H1 (cell line): ENCODE results near the gene UROS. TPM values are rescaled to one million over a fixed set of nuclear protein-coding genes. Genes with fewer than 3 reads are reported as not detected.

Experiments
- CTCF ChIA-PET: fragments of 300-600 bp; sonication (Branson Sonifier 250); formaldehyde crosslinking; loops from one replicate; lab custom pipeline; 2021; ENCODE audit not compliant: partially characterized antibody; lab: Charles Lee
- POLR2A ChIA-PET: fragments of 300-600 bp; sonication (Branson Sonifier 250); formaldehyde crosslinking; loops from one replicate; lab custom pipeline; 2021; ENCODE audit warnings: inconsistent platforms; ENCODE audit not compliant: partially characterized antibody; lab: Charles Lee
- DNase-seq, 2 experiments: peaks; one replicate each; pipeline versions ENCODE4 v3.0.0 to v3.0.0-alpha.2; 2010 to 2022; ENCODE audit warnings: low spot score in 2 of 2, low read depth in 1 of 2, mixed read lengths in 1 of 2
- FAIRE-seq: peaks from 2 replicates; lab custom pipeline; 2011; peaks lifted over from hg19 to GRCh38; lab: Jason Lieb, UNC
- H2AFZ ChIP-seq: 2 replicates; pipeline ENCODE4 v1.8.1; 2012; ENCODE audit warnings: low read length, inconsistent platforms
- H2AK5ac ChIP-seq: 2 replicates; pipeline ENCODE4 v1.6.1; 2013; ENCODE audit warnings: low read depth, low read length
- H2BK120ac ChIP-seq: replicated peaks from 2 replicates; pipeline ENCODE3; 2013; ENCODE audit warnings: low read depth, low read length, inconsistent platforms
- H2BK12ac ChIP-seq: 2 replicates; pipeline ENCODE4 v1.6.1; 2013; ENCODE audit warnings: low read depth, low read length
- H2BK15ac ChIP-seq: 2 replicates; pipeline ENCODE4 v1.6.1; 2013; ENCODE audit warnings: low read length
- H2BK20ac ChIP-seq: 2 replicates; pipeline ENCODE4 v1.6.1; 2013; ENCODE audit warnings: low read length
- H2BK5ac ChIP-seq: 2 replicates; pipeline ENCODE4 v1.6.1; 2013; ENCODE audit warnings: low read depth, low read length
- H3K14ac ChIP-seq: 2 replicates; pipeline ENCODE4 v1.6.1; 2013; ENCODE audit warnings: inconsistent platforms; ENCODE audit not compliant: insufficient read length
- H3K18ac ChIP-seq: 2 replicates; pipeline ENCODE4 v1.6.1; 2013; ENCODE audit warnings: low read length; ENCODE audit errors: extremely low read depth
- H3K23ac ChIP-seq: 2 replicates; pipeline ENCODE4 v1.6.1; 2013; ENCODE audit warnings: inconsistent platforms; ENCODE audit not compliant: insufficient read length
- H3K23me2 ChIP-seq: 2 replicates; pipeline ENCODE4 v1.6.1; 2013; ENCODE audit warnings: low read depth, low read length
- H3K27ac ChIP-seq: 2 replicates; pipeline ENCODE4 v1.6.1; 2011; ENCODE audit warnings: low read depth, low read length, inconsistent platforms
- H3K27me3 ChIP-seq, 4 experiments: replicated peaks in 1 of 4; 1 replicate in 1 of 4; 2 replicates in 3 of 4; pipeline versions ENCODE4 v1.6.1 to v1.8.1; 2011 to 2013; ENCODE audit warnings: low read length in 3 of 4, mild to moderate bottlenecking in 3 of 4, inconsistent platforms in 2 of 4, mixed read lengths in 2 of 4, moderate library complexity in 1 of 4; ENCODE audit not compliant: control insufficient read depth in 3 of 4, insufficient read depth in 3 of 4; ENCODE audit errors: extremely low read depth in 1 of 4
- H3K36me3 ChIP-seq, 4 experiments: 2 replicates each; pipeline versions ENCODE4 v1.6.1 to v1.8.1; 2011 to 2013; ENCODE audit warnings: mild to moderate bottlenecking in 4 of 4, low read length in 3 of 4, moderate library complexity in 2 of 4, control low read depth in 1 of 4, inconsistent platforms in 1 of 4; ENCODE audit not compliant: insufficient read depth in 4 of 4, control insufficient read depth in 2 of 4
- H3K4ac ChIP-seq: replicated peaks from 2 replicates; pipeline ENCODE3; 2013; ENCODE audit warnings: low read length, low read depth, mixed read lengths, inconsistent platforms; ENCODE audit not compliant: insufficient read length
- H3K4me1 ChIP-seq, 4 experiments: replicated peaks in 1 of 4; 1 replicate in 1 of 4; 2 replicates in 3 of 4; pipeline versions ENCODE4 v1.6.1 to v1.8.1; 2011 to 2013; ENCODE audit warnings: low read length in 3 of 4, inconsistent platforms in 2 of 4, mixed read lengths in 1 of 4; ENCODE audit not compliant: insufficient read depth in 4 of 4, control insufficient read depth in 3 of 4
- H3K4me2 ChIP-seq, 2 experiments: 2 replicates each; pipeline versions ENCODE4 v1.6.1 to v1.8.1; 2011 to 2013; ENCODE audit warnings: low read depth in 2 of 2, low read length in 2 of 2, control low read depth in 1 of 2, inconsistent platforms in 1 of 2, mild to moderate bottlenecking in 1 of 2; ENCODE audit not compliant: insufficient read depth in 1 of 2
- H3K4me3 ChIP-seq, 4 experiments: fragments of 200-600, 300-600 bp in 1 of 4; sonication (generic), shearing (Covaris generic), sonication (Bioruptor Twin) in 1 of 4; 2 replicates each; pipeline versions ENCODE4 v1.5.1 to v1.8.1; 2011 to 2016; ENCODE audit warnings: low read length in 4 of 4, low read depth in 3 of 4, control low read depth in 2 of 4, inconsistent platforms in 2 of 4, mild to moderate bottlenecking in 2 of 4, mixed read lengths in 1 of 4, moderate library complexity in 1 of 4; ENCODE audit not compliant: insufficient read depth in 2 of 4; ENCODE audit errors: extremely low read depth in 1 of 4
- H3K56ac ChIP-seq: replicated peaks from 2 replicates; pipeline ENCODE3; 2013; ENCODE audit warnings: low read depth, mild to moderate bottlenecking, mixed read lengths, low read length, inconsistent platforms; ENCODE audit not compliant: insufficient read length
- H3K79me1 ChIP-seq: 2 replicates; pipeline ENCODE4 v1.6.1; 2013; ENCODE audit warnings: low read depth, low read length, control low read depth
- H3K79me2 ChIP-seq, 2 experiments: 2 replicates each; pipeline versions ENCODE4 v1.6.1 to v1.8.1; 2012 to 2013; ENCODE audit warnings: low read length in 2 of 2, mild to moderate bottlenecking in 2 of 2, inconsistent platforms in 1 of 2; ENCODE audit not compliant: insufficient read depth in 2 of 2, control insufficient read depth in 1 of 2
- H3K9ac ChIP-seq, 4 experiments: replicated peaks in 1 of 4; 1 replicate in 1 of 4; 2 replicates in 3 of 4; pipeline versions ENCODE4 v1.6.1 to v1.8.1; 2011 to 2013; ENCODE audit warnings: low read depth in 3 of 4, low read length in 3 of 4, control low read depth in 2 of 4, mild to moderate bottlenecking in 2 of 4, moderate library complexity in 2 of 4, inconsistent platforms in 1 of 4; ENCODE audit errors: extremely low read depth in 1 of 4
- H3K9me3 ChIP-seq, 2 experiments: 2 replicates each; pipeline versions ENCODE4 v1.6.1 to v1.8.1; 2012 to 2013; ENCODE audit warnings: mild to moderate bottlenecking in 2 of 2, moderate library complexity in 2 of 2, control low read depth in 1 of 2, inconsistent platforms in 1 of 2, low read depth in 1 of 2, low read length in 1 of 2, mixed read lengths in 1 of 2; ENCODE audit not compliant: insufficient read depth in 2 of 2
- H4K20me1 ChIP-seq, 2 experiments: replicated peaks in 1 of 2; 2 replicates each; pipeline versions ENCODE3 to v1.8.1; 2011 to 2013; ENCODE audit warnings: inconsistent platforms in 2 of 2, low read length in 2 of 2, mild to moderate bottlenecking in 1 of 2; ENCODE audit not compliant: insufficient read depth in 2 of 2, control insufficient read depth in 1 of 2
- H4K5ac ChIP-seq: 2 replicates; pipeline ENCODE4 v1.6.1; 2013; ENCODE audit warnings: low read length, low read depth, mixed read lengths, inconsistent platforms; ENCODE audit not compliant: insufficient read length
- H4K8ac ChIP-seq: 2 replicates; pipeline ENCODE4 v1.8.0; 2013; ENCODE audit warnings: mild to moderate bottlenecking, moderate library complexity, low read length, inconsistent platforms; ENCODE audit not compliant: insufficient read depth; ENCODE audit errors: extremely low read depth
- H4K91ac ChIP-seq: replicated peaks from 2 replicates; pipeline ENCODE3; 2013; ENCODE audit warnings: low read length, mixed read lengths, inconsistent platforms; ENCODE audit not compliant: insufficient read length
- ASH2L ChIP-seq: fragments of 200-600, 300-600 bp; sonication (generic); IDR thresholded peaks from one replicate; pipeline ENCODE4 v1.7.1; 2017; ENCODE audit warnings: low read length
- CEBPB ChIP-seq: IDR thresholded peaks from 2 replicates; pipeline ENCODE4 v1.6.1; 2012; ENCODE audit warnings: low read depth, low read length
- KDM5A ChIP-seq: fragments of 200-600 bp; IDR thresholded peaks from 2 replicates; pipeline ENCODE4 v1.7.1; 2012; ENCODE audit warnings: mild to moderate bottlenecking, low read length, inconsistent platforms, mixed read lengths
- POLR2AphosphoS5 ChIP-seq: IDR thresholded peaks from 2 replicates; pipeline ENCODE4 v1.6.1; 2011; ENCODE audit warnings: low read depth, low read length
- RBBP5 ChIP-seq: IDR thresholded peaks from 2 replicates; pipeline ENCODE4 v1.7.1; 2012; ENCODE audit warnings: low read depth, mild to moderate bottlenecking, inconsistent platforms, low read length, moderate library complexity, borderline replicate concordance
- RNF2 ChIP-seq: fragments of 200-900, 300-1000 bp; sonication (generic); IDR thresholded peaks from 2 replicates; pipeline ENCODE4 v1.7.1; 2016; ENCODE audit warnings: borderline replicate concordance, low read depth, mild to moderate bottlenecking, antibody characterized with exemption, low read length; ENCODE audit not compliant: poor library complexity, severe bottlenecking; ENCODE audit errors: missing control alignments
- SIX5 ChIP-seq: IDR thresholded peaks from 2 replicates; pipeline ENCODE4 v1.6.1; 2011; ENCODE audit warnings: mild to moderate bottlenecking, low read depth, low read length
- WGBS, 2 experiments: shearing (Covaris generic) in 1 of 2; methylation state at CpG; one replicate each; pipeline versions ENCODE4 v1.1.6 to v1.1.7; 2013 to 2015; ENCODE audit warnings: low lambda C conversion rate in 2 of 2, mixed read lengths in 2 of 2, inconsistent platforms in 1 of 2, low coverage in 1 of 2, missing lambda C conversion rate in 1 of 2; ENCODE audit not compliant: insufficient replicate concordance in 2 of 2, insufficient coverage in 1 of 2, insufficient read length in 1 of 2; ENCODE audit errors: extremely low coverage in 1 of 2, missing lambda C conversion rate in 1 of 2; 5-methylcytosine and 5-hydroxymethylcytosine counted together
- polyA plus RNA-seq, 7 experiments: library from polyadenylated mRNA; depleted of rRNA in 3 of 7; stranded (reverse) in 5 of 7; unstranded in 2 of 7; fragments of >200 nt in 5 of 7; fragments of 200-250 nt in 2 of 7; gene quantifications; 1 replicate in 5 of 7; 2 replicates in 1 of 7; 4 replicates in 1 of 7; pipeline versions ENCODE4 v1.2.1 to v1.2.3, GENCODE V29; 2011 to 2013; ENCODE audit warnings: missing spikeins in 2 of 7, mixed read lengths in 2 of 7
- total RNA-seq: library from RNA; stranded (reverse); fragmentation: NEBNext Ultra II Directional; extraction: Animal tissue kit (Norgen Biotek cat#: 25700); gene quantifications from 2 replicates; pipeline ENCODE4 v1.2.1, GENCODE V29; 2021

UROS gene
- total and polyA plus RNA-seq, 2 of the 8 experiments (the other 6 are each of a cell fraction or from before 2014, with no cell fraction given): 45.6 to 58.0 TPM

- H3K79me2 ChIP-seq: no peaks in the 10 kb centered on the region
- FAIRE-seq (no peak), DNase-seq (no peak)
- no peak overlapping the region for H3K9ac ChIP-seq
- H4K8ac ChIP-seq: no peak overlapping the region
- H3K14ac ChIP-seq: no peak overlapping the region
- H2BK5ac ChIP-seq: no peak overlapping the region
- POLR2A ChIA-PET: interaction anchor here (2.3 kb wide), 1 partner anchor 8 kb away, joined by 8 read pairs; no protein-coding TSS in a partner anchor
- H2AFZ ChIP-seq: no peak overlapping the region
- H4K5ac ChIP-seq: no peak overlapping the region
- H2BK12ac ChIP-seq: no peak overlapping the region
- H3K23ac ChIP-seq: no peak overlapping the region
- H3K9me3 ChIP-seq: no peaks in the 10 kb centered on the region
- no peaks in the 10 kb centered on the region for H3K4me1 ChIP-seq
- H2BK20ac ChIP-seq: no peak overlapping the region
- peaks cover 11 to 84% (median 46%) of the 10 kb centered on the region in 4 experiments for H3K36me3 ChIP-seq
- no peaks in the 10 kb centered on the region for H3K23me2 ChIP-seq
- H3K4me3 ChIP-seq: no peak overlapping the region
- no peak overlapping the region for H3K4ac ChIP-seq
- H3K56ac ChIP-seq: no peak overlapping the region
- H2BK120ac ChIP-seq: no peak overlapping the region
- H4K20me1 ChIP-seq: peaks cover 0 to 3% of the 10 kb centered on the region in 2 experiments
- H3K27ac ChIP-seq: no peak overlapping the region
- TF ChIP-seq CEBPB (no peak), ASH2L (no peak), SIX5 (no peak), RBBP5 (no peak), KDM5A (no peak), RNF2 (no peak), POLR2AphosphoS5 (no peak)
- no peak overlapping the region for H3K4me2 ChIP-seq
- 89% methylated on average over 5 of the region's 5 CpGs; no CpG with 5 or more reads in 1 of the 2 experiments for WGBS, 2 experiments
- H2BK15ac ChIP-seq: no peak overlapping the region
- no peak overlapping the region for H4K91ac ChIP-seq
- CTCF ChIA-PET: no interaction called here
- no peak overlapping the region for H3K18ac ChIP-seq
- H2AK5ac ChIP-seq: no peak overlapping the region
- no peaks in the 10 kb centered on the region for H3K27me3 ChIP-seq
- no peaks in the 10 kb centered on the region for H3K79me1 ChIP-seq
Observed at GRCh38 chr10:125756196-125756595, 66.9 kb downstream of the UROS start.
